Stimulated activated CD8-positive, alpha-beta memory T cell treated with anti-CD3 and anti-CD28 coated beads, Interleukin-4, amount 100 ng/mL, for 1 hour (primary cell): ENCODE measurements around the gene EYA4.
"Not testable (repeated sequence)": the region's sequence is repeated elsewhere in the genome, so short reads cannot be mapped to it uniquely, and the experiment has no call there.

Experiments used
- DNase-seq, 2 donors: peaks; one replicate each; pipeline ENCODE4 v3.0.0-alpha.2; 2020; ENCODE audit warnings: low read depth in 2 of 2, low spot score in 1 of 2

EYA4 gene

DNA sequence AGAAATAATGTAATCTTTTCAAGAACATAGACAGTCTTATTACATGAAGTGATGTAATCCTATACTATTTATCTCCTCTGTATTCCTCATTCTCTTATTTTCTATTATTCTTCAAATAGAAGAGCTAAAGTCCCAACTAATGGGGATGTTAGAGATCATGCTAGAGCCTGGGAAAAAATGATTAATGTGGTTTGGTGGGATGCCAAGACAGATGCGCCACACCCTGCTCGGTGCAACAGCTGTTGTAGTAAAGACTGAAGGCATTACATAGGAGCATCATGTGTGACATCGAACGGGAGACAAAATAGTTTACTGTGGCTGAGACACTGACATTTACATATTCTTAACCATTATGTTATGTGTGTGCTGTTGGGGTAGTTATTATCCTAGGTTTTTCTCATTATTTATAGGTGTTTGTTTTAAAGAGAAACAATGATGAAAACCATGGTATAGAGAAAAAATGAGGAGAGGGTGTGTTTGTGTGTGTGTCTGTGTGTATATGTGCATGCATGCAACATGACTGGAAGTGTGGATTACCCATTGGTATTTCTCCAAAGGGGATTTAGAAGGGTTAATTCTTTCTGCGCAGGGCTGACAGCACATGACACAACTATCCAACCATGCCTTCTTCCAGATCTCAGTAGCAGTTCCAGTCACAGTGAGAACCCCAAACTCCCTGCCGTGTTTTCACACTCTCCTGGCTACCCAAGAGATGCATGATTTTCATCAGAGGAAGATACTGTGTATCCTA is 155.3 kb downstream of the EYA4 start:
- no peak for DNase-seq

DNA sequence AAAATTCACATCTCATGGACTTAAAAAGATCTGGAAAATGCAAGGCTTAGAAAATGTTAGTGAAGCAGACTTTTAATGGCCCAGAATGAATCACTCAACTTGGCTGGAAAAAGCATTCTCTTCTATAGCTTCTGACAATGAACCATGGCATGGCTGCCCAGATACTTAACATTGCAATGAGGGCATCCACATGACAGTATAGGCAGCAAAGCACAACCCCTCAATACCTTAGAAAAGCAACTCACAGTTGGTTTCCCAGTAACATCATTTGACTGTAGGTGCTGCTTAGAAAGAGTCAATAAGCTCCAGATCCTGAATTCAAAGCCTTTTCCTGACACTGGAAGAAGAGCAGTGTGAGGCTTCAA is 155.8 kb downstream of the EYA4 start:
- no peak for DNase-seq

DNA sequence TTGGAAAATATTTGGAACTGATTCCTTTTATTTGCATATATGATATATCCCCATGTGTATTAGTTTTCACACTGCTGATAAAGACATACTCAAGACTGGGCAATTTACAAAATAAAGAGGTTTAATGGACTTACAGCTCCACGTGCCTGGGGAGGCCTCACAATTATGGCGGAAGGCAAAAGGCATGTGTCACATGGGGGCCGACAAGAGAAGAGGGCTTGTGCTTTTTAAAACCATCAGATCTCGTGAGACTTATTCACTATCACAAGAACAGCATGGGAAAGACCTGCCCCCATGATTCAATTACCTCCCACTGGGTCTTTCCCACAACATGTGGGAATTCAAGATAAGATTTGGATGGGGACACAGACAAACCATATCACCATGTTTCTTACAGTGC is 156.4 kb downstream of the EYA4 start:
- not testable (repeated sequence) for DNase-seq

DNA sequence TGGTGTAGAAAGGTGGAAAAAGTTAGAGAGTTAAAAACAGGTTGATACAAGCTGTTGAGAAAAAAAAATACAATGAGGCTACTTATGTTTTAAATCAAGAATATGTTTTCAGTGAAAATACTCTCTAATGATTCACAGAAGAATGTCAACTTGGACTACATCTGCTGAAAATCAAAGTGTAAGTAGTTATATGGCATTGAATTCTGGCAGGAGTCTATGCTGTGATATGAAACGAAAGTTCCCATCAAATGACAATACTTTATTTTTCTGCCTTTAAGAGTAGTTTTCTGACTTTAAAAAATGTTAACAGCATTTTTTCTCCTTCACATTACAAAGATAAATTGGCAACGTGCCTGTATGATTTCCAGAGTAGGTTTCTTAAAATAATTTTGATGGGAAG is 158.3 kb downstream of the EYA4 start:
- no peak for DNase-seq

DNA sequence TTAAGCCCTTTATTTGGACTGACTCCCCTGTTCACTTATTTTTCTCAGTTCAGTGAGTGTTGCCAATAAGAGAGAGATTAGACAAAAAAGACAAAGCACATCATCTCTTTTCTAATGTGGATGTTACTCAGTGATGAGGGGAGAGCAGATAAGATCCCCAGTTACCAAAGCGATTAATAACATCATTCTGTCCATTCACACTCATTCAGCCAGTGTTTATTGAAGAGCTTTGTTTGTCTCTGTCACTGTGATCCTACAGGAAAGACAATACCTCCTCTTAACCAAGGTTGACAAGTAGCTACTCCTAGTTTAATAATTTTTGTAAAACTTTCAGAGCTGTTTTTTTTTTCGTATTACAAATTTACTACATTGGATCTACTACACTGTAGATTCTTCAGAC is 163.0 kb downstream of the EYA4 start:
- no peak for DNase-seq

DNA sequence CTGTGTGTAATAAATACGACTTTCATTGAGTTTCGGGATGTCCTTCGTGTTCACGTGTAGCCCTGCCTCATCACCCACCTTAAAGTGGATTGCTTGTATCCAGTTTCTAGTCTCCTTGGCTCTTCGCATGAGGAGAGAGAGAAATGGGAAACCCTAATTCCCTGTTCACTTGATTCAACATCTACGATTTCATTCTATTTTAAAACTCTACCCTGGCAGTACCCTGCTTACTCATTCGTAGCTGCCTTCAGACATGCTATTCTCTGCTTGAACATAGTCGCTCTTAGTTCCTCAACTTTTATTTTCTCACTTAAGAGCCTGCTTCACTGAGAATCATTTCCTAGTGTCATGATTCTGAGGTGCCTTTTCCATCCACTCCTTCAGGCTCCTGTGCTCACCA is 163.6 kb downstream of the EYA4 start:
- no peak for DNase-seq

DNA sequence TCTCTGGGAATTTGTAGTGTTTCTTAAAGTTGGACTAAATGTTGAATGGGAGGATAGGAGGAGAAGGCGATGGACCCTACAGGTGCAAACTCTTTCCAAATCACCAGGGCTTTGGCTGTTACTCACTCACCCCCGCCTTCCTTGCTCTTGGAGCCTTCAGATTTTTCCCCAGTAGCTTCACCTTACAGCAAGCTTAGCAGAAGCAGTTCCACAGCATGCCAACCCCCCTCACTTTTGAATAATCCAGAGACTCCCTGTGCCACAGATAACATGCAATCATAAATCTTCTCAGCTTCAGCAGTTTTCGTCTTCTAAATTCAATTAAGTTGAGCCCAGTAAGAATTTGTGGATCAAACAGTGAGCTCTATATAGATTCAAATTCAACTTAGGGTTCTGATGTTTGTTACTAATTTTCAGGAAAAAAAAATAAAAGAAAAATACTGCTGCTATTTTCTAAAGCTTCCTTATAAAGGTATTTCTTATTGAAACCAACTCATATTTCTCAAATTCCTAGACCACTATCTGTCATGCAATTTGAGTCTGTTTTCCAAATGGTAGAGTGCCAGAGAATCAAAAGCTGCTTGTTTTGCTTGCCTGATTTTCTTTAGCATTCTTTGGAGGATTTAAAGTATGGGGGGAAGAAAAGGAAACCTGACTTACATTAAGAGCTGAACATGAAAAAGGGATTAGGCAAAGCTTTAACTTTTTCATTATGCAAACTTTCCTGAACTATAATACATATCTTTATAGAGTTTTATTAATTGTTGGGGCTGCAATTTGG is 166.4 kb downstream of the EYA4 start:
- no peak for DNase-seq

DNA sequence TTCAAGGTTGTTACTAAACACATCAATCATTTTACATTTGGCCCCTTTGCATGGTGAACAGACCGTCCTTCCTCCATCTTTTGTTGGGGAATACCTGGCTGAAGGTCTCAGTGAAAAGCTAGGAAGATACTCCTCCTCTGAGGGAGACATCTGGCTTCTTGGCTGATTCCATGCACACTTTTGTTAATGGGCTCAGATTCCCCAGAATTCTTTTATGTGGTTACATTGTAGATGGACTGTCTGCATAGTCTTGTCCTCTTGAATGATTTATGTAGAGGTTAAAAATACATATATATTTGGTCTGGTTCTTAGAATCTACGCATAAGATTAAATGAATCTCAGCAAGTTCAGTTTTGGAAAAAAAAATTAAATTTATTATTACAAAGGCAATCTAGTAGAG is 167.0 kb downstream of the EYA4 start:
- DNase-seq: no peak

DNA sequence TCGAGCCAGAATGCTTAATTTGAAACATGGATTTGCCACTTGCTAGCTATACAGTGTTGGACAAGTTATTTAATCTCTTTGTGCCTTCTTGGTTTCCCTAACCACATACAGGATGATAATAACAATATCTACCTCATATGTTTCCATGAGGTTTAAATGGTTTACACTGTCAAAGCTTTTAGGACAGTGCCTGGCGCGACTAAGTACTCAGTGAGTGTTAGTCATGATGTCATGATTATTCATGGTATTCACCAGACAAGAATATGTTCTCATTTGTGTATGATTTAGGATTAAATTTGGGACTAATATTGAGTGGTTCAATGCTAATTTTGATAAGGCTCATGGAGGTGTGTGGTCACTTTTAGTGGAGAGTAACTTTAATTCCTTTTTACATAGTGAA is 167.4 kb downstream of the EYA4 start:
- no peak for DNase-seq

DNA sequence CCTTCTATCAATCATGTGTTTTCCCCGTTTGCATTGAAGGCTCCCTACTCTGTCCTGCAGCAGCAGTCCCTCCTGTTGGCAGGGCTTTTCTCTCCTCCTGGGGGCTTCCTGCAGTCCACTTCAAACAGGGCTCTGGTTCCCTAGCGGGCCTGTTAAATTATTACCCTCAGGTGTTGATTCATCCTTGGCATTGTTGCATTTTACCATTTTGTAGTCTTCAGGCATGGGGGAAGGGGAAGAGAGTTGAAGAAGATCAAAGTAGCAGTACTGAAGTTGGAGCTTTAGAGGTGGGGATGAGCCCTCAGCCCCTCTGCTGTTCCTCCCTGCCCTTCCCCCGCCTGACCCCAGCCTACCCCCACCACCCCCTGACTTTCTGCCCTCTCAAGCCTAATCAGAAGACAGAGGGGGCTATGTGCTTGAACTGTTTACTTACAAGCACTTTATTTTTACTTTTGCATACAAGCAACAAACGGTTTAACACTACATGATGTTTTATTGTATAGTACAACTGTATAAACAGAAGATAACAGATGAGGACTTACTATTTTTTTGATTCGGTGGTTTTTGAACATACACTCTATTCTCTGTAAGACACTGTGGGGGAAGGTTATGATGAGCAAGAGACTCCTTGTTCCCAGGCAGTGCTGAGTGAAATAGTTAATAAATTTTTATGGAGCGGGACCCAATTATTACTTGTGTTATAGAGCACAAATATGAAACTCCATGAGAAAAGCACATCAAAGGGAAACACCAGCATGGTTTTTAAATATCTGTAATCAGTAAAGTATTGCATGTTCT is 169.7 kb downstream of the EYA4 start:
- DNase-seq: no peak

DNA sequence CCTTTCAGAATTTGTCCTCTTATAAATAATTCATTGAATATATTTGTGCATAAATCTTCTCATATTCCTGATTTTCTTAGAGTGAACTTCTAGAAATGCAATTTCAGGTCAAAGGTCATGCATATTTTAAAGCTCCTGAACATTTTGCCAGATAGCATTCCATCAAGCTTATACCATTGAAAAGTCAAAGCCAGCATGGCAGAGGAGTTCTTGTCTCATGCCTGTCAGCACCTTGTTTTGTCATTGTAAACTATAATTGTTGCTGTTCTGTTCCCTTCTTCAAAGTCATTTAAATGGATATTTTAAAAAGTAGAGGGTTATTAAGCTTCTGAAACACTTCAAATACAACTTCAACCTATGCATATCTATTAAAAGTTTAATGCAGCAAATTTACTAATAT is 170.6 kb downstream of the EYA4 start:
- no peak for DNase-seq

DNA sequence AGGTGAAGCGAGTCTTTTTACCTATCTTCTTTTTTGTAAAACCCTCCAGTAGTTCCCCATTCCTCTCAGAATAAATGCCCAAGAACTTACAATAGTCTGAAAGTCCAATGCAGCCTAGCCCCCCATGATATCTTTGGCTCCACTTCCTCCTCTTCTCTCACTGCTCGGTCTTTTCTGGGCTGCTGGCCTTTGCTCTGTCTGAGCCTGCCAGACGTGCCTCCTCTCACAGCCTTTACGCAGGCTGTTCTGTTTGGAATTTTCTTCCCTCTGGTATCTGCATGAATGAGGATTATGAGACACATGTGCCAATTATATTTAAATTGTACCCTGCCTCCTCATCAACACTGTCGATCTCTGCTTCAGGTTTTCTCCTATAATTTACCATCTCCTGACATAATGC is 174.1 kb downstream of the EYA4 start:
- no peak for DNase-seq

DNA sequence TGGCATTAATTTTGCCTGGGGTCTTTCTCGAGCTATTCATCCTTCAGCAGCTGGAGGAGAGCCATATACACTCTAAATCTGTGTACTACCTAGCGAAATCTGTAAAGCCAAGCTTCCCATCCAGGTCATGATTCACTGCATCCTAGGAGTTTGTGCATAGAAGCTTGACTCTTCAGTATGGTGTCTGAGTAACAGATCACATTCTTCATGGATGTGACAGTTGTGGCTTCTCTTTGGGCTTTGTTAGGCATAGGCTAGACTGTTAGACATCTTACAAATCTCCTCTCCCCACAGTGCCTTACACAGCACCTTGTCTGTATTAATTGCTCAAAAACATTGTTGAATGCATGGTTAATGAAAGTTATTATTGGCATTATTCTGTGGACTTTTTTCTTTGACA is 177.0 kb downstream of the EYA4 start:
- no peak for DNase-seq

DNA sequence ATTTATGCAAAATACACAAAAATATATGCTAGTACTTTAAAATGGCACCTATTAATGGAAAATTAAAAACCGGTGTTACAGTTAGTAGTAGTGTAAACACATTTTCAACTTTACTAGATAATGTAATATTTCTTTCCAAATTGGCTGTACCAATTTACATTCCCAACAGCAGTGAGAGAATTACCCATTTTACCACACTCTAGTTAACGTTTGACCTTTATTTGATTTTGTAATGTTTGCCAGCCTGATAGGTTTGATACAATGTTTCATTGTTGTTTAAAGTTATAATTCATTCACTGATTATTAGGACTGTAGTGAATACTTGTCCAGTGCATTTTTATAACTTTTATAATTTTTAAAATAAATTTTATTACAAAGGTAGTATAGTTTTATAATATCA is 182.1 kb downstream of the EYA4 start:
- no peak for DNase-seq

DNA sequence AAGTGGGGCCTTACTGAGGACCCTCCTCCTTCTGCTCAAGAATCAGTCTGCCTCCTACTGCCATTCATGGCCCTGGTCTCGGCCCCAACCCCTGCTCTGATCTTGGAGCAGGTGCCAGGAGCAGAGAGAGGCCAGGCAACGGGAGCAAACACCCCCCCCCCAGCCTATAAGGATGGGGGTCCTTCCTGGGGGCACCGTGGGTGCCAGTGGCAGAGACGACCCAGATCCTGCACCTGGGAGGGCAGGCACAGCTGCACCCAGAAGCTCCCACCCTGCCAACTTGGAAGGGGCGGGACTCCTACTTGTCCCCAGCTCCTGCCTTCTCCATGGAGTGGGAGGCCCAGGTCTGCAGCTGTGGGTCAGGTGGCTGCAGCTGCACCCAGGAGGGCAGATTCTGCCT is 183.2 kb downstream of the EYA4 start:
- no peak for DNase-seq

DNA sequence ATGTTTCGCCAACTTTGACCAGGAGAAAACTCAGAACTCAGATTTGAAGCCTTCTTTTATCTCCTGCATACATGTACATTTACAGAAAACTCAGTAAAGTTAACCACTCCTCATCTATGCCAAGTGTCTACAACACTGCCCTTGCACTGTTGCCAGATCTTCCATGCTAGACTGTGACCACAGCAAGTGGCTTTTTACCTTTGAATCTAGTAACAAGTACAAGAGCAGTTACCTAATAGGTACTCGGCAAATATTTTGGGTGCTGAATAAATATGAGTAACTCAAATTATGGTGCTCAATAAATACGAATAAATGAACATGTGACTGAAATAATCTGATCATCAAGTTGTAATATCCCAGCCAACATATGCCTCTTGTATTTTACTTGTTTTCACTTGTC is 184.9 kb downstream of the EYA4 start:
- DNase-seq: no peak

DNA sequence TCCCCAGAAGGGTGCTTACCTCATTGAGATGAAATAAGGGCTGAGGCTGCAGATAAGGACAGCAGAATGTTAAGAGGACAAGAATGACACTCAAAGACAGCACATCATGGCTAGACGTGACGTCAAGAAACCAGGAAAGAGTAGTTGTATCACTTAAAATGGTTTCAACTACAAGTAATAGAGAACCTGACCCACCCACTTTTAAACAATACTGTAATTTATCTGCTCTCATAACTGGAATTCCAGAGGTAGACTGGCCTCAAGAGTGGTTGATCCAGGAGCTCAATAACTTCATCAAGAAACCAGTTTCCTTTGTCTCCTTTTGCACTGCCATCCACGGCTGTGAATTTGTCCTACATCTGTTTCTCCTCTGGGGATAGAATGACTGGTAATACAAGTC is 187.1 kb downstream of the EYA4 start:
- DNase-seq: no peak

DNA sequence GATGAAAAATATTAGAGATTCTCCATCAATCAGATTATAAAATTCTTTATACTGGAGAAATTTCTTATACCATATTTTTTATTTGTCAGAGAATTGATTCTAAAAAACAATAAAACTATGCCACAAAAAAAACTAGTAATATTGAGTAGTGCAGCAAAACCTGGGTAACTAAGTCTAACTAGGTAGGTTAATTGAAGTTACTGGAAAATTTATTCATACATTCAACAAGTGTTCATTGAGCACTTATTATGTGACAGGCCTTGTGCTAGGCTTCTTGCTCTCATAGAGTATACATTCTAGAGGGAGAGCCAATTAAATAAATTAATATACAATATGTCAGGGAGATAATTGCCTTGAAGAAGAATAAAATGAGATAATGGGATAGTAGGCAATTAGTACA is 189.4 kb downstream of the EYA4 start:
- no peak for DNase-seq

DNA sequence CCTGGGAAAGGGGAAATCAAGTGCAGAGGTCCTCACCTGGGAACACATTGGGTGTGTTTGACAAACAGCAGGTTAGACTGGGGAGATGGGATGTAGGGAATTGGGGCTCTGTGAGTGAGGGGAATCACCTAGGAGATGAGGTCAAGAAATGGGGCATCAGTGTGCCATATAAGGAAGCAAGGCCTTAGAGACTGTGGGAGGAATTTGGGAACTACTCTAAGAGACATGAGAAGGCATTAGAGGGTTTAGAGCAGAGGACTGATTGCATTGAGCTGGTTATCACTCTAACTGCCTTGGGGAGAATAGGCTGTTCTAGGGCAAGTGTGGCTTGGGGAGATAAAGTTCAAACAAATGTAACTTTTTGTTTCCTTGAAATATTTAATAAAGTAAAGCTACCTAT is 189.9 kb downstream of the EYA4 start:
- DNase-seq: no peak

DNA sequence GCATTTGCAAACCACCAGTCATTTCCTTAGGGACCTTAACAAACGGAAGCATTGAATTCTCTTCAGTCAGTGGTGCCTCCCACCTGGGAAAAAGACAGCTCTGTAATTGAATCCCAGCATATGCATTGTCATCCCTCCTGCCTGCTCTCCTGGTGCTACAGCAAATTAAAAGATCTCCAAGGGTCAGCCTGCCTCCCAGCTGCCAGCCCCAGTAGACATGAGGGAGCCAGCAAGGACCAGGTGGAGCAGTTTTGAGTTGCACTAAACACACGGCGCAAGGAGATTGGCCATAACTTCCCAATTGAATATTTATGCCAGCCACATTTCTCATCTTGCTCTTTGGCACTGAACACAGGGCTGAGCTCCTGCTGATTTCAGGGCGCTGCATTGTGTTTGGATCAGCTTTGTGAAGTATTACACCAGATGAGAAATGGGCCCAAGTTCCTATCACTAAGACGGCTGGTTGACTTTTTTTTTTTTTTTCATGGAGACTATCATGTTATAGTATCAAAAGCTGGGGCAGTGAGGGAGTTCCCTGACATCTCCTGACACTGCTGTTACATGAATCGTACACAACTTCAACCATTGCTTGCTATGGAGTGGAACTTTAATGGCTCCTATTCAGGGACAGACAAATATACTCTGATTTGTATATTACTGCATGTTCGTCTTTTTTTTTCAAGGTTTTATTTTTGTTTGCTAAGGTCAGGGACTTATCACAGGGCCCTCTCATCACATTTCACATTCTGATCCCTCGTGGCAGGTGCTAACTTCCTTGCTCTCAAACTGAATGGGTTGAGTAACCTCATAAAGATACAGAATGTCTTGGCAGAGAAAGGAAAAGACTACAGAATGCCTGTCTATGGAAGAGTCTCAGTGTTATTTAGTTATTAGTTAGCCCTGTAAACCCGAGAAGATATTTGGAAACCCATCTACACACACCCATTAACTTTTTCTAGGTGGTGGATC is 191.1 kb downstream of the EYA4 start:
- DNase-seq: no peak
